Body of pancreas (tissue), 4 donors: ENCODE measurements around the gene TLE1.

Source experiments
- POLR2A ChIP-seq, 3 donors: fragments of 450-650 bp; IDR thresholded peaks; one replicate each; pipeline ENCODE4 v1.6.1; 2016; ENCODE audit warnings: antibody characterized with exemption in 3 of 3, mild to moderate bottlenecking in 2 of 3
- TF ChIP-seq, protein P1 (sequence below), 7 experiments: fragments of 450-650 bp in 4 of 7; fragments of 200-600 bp in 3 of 7; sonication (generic) in 3 of 7; IDR thresholded peaks; one replicate each; pipeline ENCODE4 v1.5.1; 2016 to 2019; ENCODE audit warnings: antibody characterized with exemption in 7 of 7

DNA sequence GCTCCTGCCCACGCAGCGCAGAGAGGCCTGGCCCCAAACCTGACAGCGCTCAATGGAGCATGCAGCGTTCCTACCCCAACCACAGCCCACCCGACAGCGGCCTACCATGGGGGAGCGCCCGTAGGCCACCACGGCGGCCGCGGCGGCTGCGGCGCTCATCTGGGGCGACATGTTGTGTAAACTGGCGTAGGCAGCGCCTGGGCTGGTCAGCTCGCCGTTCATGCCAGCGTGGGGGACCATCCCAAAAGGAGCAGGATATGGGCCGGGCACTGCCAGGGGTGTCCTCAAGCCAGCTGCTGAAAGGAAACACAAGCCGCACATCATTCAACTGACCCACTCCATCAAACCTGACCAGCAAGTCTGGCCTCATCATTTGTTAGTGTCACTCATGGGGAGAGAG is 77.7 kb downstream of the TLE1 start:
- TF ChIP-seq, protein P1, sequence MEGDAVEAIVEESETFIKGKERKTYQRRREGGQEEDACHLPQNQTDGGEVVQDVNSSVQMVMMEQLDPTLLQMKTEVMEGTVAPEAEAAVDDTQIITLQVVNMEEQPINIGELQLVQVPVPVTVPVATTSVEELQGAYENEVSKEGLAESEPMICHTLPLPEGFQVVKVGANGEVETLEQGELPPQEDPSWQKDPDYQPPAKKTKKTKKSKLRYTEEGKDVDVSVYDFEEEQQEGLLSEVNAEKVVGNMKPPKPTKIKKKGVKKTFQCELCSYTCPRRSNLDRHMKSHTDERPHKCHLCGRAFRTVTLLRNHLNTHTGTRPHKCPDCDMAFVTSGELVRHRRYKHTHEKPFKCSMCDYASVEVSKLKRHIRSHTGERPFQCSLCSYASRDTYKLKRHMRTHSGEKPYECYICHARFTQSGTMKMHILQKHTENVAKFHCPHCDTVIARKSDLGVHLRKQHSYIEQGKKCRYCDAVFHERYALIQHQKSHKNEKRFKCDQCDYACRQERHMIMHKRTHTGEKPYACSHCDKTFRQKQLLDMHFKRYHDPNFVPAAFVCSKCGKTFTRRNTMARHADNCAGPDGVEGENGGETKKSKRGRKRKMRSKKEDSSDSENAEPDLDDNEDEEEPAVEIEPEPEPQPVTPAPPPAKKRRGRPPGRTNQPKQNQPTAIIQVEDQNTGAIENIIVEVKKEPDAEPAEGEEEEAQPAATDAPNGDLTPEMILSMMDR (IDR thresholded peaks at IDR 0.05): no peak
- TF ChIP-seq POLR2A (IDR thresholded peaks at IDR 0.05): no peak
